OCI-LY1 (cell line): ENCODE measurements around the gene RPS3.
"Not testable (repeated sequence)": the region's sequence is repeated elsewhere in the genome, so short reads cannot be mapped to it uniquely, and the experiment has no call there.

Source experiments
- H2AFZ ChIP-seq: fragments of 200-600 bp; sonication (generic), shearing (Covaris generic); 2 replicates; pipeline ENCODE4 v1.6.0; 2014; ENCODE audit warnings: antibody characterized with exemption, mild to moderate bottlenecking, low read length
- H3F3A ChIP-seq: fragments of 200-600 bp; sonication (generic), shearing (Covaris generic); 2 replicates; pipeline ENCODE4 v1.6.0; 2014; ENCODE audit warnings: mild to moderate bottlenecking, antibody characterized with exemption, low read length, moderate library complexity; ENCODE audit not compliant: insufficient read depth
- H3K27ac ChIP-seq: fragments of 200-600 bp; sonication (generic); 2 replicates; pipeline ENCODE4 v1.5.1; 2014; ENCODE audit warnings: low read length, mixed run types, mild to moderate bottlenecking, low read depth; ENCODE audit not compliant: poor library complexity, severe bottlenecking
- H3K27me3 ChIP-seq: fragments of 200-600 bp; sonication (generic); 2 replicates; pipeline ENCODE4 v1.6.0; 2014; ENCODE audit warnings: antibody characterized with exemption, mild to moderate bottlenecking, low read length, moderate library complexity; ENCODE audit not compliant: insufficient read depth
- H3K36me3 ChIP-seq: fragments of 200-600 bp; sonication (generic); 2 replicates; pipeline ENCODE4 v1.6.1; 2014; ENCODE audit warnings: mild to moderate bottlenecking, antibody characterized with exemption, low read length, moderate library complexity, mixed read lengths; ENCODE audit not compliant: insufficient read depth
- H3K4me1 ChIP-seq: fragments of 200-600 bp; sonication (generic); 2 replicates; pipeline ENCODE4 v1.5.1; 2014; ENCODE audit warnings: mild to moderate bottlenecking, low read length, moderate library complexity; ENCODE audit not compliant: insufficient read depth, severe bottlenecking
- H3K4me2 ChIP-seq: fragments of 200-600 bp; sonication (generic), shearing (Covaris generic); 2 replicates; pipeline ENCODE4 v1.6.1; 2014; ENCODE audit warnings: low read length
- H3K4me3 ChIP-seq: fragments of 200-600 bp; sonication (generic); 2 replicates; pipeline ENCODE4 v1.5.1; 2014; ENCODE audit warnings: low read length, low read depth, mild to moderate bottlenecking, mixed read lengths; ENCODE audit not compliant: poor library complexity, severe bottlenecking
- H3K79me2 ChIP-seq: fragments of 200-600 bp; shearing (Covaris generic); 2 replicates; pipeline ENCODE4 v1.6.1; 2016; ENCODE audit warnings: mixed run types, low read length, mixed read lengths; ENCODE audit not compliant: insufficient read depth
- H3K9ac ChIP-seq: fragments of 200-600 bp; sonication (generic), shearing (Covaris generic); 2 replicates; pipeline ENCODE4 v1.6.1; 2014; ENCODE audit warnings: mild to moderate bottlenecking, low read length, mixed read lengths
- H3K9me2 ChIP-seq: fragments of 200-600 bp; sonication (generic), shearing (Covaris generic); 2 replicates; pipeline ENCODE4 v1.6.1; 2014; ENCODE audit warnings: low read depth, mild to moderate bottlenecking, low read length, mixed read lengths
- H3K9me3 ChIP-seq: fragments of 200-600 bp; shearing (Covaris generic); 2 replicates; pipeline ENCODE4 v1.6.1; 2014; ENCODE audit warnings: low read length, mixed read lengths
- H4K20me1 ChIP-seq: fragments of 200-600 bp; sonication (generic), shearing (Covaris generic); 2 replicates; pipeline ENCODE4 v1.6.0; 2016; ENCODE audit warnings: mild to moderate bottlenecking, low read length; ENCODE audit not compliant: insufficient read depth
- EZH2 ChIP-seq: fragments of 200-600 bp; sonication (generic), shearing (Covaris generic); IDR thresholded peaks from 2 replicates; pipeline ENCODE4 v1.8.0; 2017; ENCODE audit warnings: borderline replicate concordance, mixed run types, mild to moderate bottlenecking, antibody characterized with exemption, low read length, moderate library complexity, mixed read lengths
- TF ChIP-seq, protein P1 (sequence below): fragments of 200-600 bp; sonication (generic), shearing (Covaris generic); IDR thresholded peaks from 2 replicates; pipeline ENCODE4 v1.5.1; 2017; ENCODE audit warnings: mild to moderate bottlenecking, antibody characterized with exemption, low read length, moderate library complexity, mixed read lengths

The RPS3 gene

DNA sequence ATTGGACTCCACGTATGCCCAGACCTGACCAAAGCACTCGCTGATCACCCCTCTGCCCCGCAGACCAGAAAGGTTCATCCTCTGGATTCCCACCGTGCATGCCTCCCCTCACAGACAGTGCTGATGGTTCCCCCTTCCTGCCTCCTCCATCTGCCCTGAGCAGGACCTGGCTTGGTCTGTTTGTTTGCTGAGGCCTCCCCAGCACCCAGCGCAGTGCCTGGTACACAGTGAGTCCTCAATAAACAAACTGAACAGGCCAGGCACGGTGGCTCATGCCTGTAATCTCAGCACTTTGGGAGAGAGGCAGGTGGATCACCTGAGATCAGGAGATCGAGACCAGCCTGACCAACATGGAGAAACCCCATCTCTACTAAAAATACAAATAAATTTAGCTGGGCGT lies 23.7 kb upstream of the RPS3 start:
- no peaks in the 10 kb centered on the region for H3K36me3 ChIP-seq
- no peak overlapping the region for H3K4me3 ChIP-seq
- H4K20me1 ChIP-seq = no peaks in the 10 kb centered on the region
- no peak overlapping the region for H2AFZ ChIP-seq
- H3K9ac ChIP-seq = no peak overlapping the region
- no peaks in the 10 kb centered on the region for H3K9me3 ChIP-seq
- H3K4me2 ChIP-seq = no peak overlapping the region
- H3K4me1 ChIP-seq = no peaks in the 10 kb centered on the region
- peaks cover 3% of the 10 kb centered on the region for H3K27me3 ChIP-seq
- H3K9me2 ChIP-seq = no peaks in the 10 kb centered on the region
- H3K27ac ChIP-seq = no peak overlapping the region
- TF ChIP-seq EZH2 = no peak
- TF ChIP-seq, protein P1, sequence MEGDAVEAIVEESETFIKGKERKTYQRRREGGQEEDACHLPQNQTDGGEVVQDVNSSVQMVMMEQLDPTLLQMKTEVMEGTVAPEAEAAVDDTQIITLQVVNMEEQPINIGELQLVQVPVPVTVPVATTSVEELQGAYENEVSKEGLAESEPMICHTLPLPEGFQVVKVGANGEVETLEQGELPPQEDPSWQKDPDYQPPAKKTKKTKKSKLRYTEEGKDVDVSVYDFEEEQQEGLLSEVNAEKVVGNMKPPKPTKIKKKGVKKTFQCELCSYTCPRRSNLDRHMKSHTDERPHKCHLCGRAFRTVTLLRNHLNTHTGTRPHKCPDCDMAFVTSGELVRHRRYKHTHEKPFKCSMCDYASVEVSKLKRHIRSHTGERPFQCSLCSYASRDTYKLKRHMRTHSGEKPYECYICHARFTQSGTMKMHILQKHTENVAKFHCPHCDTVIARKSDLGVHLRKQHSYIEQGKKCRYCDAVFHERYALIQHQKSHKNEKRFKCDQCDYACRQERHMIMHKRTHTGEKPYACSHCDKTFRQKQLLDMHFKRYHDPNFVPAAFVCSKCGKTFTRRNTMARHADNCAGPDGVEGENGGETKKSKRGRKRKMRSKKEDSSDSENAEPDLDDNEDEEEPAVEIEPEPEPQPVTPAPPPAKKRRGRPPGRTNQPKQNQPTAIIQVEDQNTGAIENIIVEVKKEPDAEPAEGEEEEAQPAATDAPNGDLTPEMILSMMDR = no peak
- H3F3A ChIP-seq = no peaks in the 10 kb centered on the region
- no peaks in the 10 kb centered on the region for H3K79me2 ChIP-seq

DNA sequence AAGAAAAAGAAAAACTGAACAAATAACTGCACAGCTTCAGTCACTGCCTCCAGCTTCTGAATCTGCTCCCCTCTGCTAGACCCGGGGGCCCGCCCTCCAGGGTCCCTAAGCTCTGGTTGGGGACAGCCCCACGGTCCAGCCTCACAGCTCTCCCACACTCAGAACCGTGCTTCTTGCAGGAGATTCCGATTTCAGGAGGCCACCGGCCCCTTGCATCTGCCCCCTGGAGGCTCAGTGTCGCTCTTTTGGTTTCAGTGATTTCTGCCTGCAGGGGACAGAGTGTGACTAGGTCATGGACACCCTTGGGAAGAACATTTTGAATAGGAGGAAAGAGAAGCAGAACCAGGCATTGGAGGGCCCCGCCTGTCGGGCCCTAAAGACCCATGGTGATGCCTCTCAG lies 23.1 kb upstream of the RPS3 start:
- H2AFZ ChIP-seq = no peak overlapping the region
- no peak overlapping the region for H3K4me2 ChIP-seq
- TF ChIP-seq, protein P1 = no peak
- no peak for TF ChIP-seq EZH2
- H3K27me3 ChIP-seq = peaks cover 3% of the 10 kb centered on the region
- H4K20me1 ChIP-seq = no peaks in the 10 kb centered on the region
- H3K36me3 ChIP-seq = no peaks in the 10 kb centered on the region
- no peaks in the 10 kb centered on the region for H3F3A ChIP-seq
- no peak overlapping the region for H3K9ac ChIP-seq
- H3K4me3 ChIP-seq = no peak overlapping the region
- H3K79me2 ChIP-seq = no peaks in the 10 kb centered on the region
- H3K9me2 ChIP-seq = no peaks in the 10 kb centered on the region
- H3K27ac ChIP-seq = no peak overlapping the region
- no peaks in the 10 kb centered on the region for H3K4me1 ChIP-seq
- no peaks in the 10 kb centered on the region for H3K9me3 ChIP-seq

GRCh38 chr11:75378776-75379175 lies 20.5 kb upstream of the RPS3 start:
- H3K9me3 ChIP-seq, H3F3A ChIP-seq, H3K27me3 ChIP-seq, H2AFZ ChIP-seq, H3K4me1 ChIP-seq, H3K9me2 ChIP-seq, H3K36me3 ChIP-seq, H3K4me3 ChIP-seq, H3K79me2 ChIP-seq, H4K20me1 ChIP-seq, H3K27ac ChIP-seq, H3K9ac ChIP-seq, H3K4me2 ChIP-seq: not testable (repeated sequence)

- Histone ChIP-seq H3K9me2 (no peaks in the 10 kb centered on the region), H2AFZ (no peak overlapping the region), H3K27me3 (no peaks in the 10 kb centered on the region), H3K9me3 (no peaks in the 10 kb centered on the region), H3F3A (no peaks in the 10 kb centered on the region), H3K36me3 (no peaks in the 10 kb centered on the region), H3K79me2 (no peaks in the 10 kb centered on the region), H3K4me1 (no peaks in the 10 kb centered on the region), H3K4me3 (no peak overlapping the region), H3K9ac (no peak overlapping the region), H3K4me2 (no peak overlapping the region), H3K27ac (no peak overlapping the region), H4K20me1 (no peaks in the 10 kb centered on the region)
- TF ChIP-seq, protein P1 = no peak
- TF ChIP-seq EZH2 = no peak
These were observed 19.1 kb upstream of the RPS3 start for GRCh38 chr11:75380245-75380644.
